ENCODE data around the gene SLC35G6. TPM values are rescaled to one million over a fixed set of nuclear protein-coding genes. Genes with fewer than 3 reads are reported as not detected.

Gene SLC35G6
- total and polyA plus RNA-seq, 2 of the 13 experiments (the other 11 are each of a cell fraction or from before 2014, with no cell fraction given), result 0.07 TPM; not detected in 1

GRCh38 chr17:7444682-7445618 lies 36.3 kb upstream of the SLC35G6 start, which contains the start of gene CHRNB1 (continued):
- TF ChIP-seq AHDC1 (CRISPR knock-in tag; IDR thresholded peaks at IDR 0.05; ENCODE audit: borderline replicate concordance), result no peak
- TF ChIP-seq ZSCAN25 (CRISPR knock-in tag; IDR thresholded peaks at IDR 0.05), result peak; percentile 25; the same call in 1 of the 2 replicates
- TF ChIP-seq HDAC6 (IDR thresholded peaks at IDR 0.05; ENCODE audit: low read depth, low read length), result no peak
- TF ChIP-seq IRF9 (CRISPR knock-in tag; IDR thresholded peaks at IDR 0.05; ENCODE audit: borderline replicate concordance), result peak; percentile 31; the same call in 1 of the 2 replicates
- peak; percentile 63 for TF ChIP-seq ZNF563 (CRISPR knock-in tag; IDR thresholded peaks at IDR 0.05)
- 0 out of 2 replicates have a peak, but pooled peaks have one; percentile 69 for TF ChIP-seq ZNF20 (CRISPR knock-in tag; IDR thresholded peaks at IDR 0.05)
- TF ChIP-seq RNF2 (conservative IDR thresholded peaks at IDR 0.05; ENCODE audit: low read depth), result no peak
- TF ChIP-seq E2F1 (CRISPR knock-in tag; IDR thresholded peaks at IDR 0.05), result no peak; the same call in 1 of the 2 replicates
- TF ChIP-seq HOXA7 (CRISPR knock-in tag; IDR thresholded peaks at IDR 0.05), result no peak
- no peak for TF ChIP-seq ZNF329 (CRISPR knock-in tag; IDR thresholded peaks at IDR 0.05; ENCODE audit: low read depth)
- no peak for TF ChIP-seq ATF7 (IDR thresholded peaks at IDR 0.05)
- TF ChIP-seq ATF7 (CRISPR knock-in tag; IDR thresholded peaks at IDR 0.05), result peak; percentile 60; the same call in 1 of the 2 replicates
- no peak for TF ChIP-seq HNF1B (CRISPR knock-in tag; IDR thresholded peaks at IDR 0.05)
- TF ChIP-seq ZBTB1 (CRISPR knock-in tag; IDR thresholded peaks at IDR 0.05; ENCODE audit: borderline replicate concordance), result no peak
- TF ChIP-seq ZNF616 (CRISPR knock-in tag; IDR thresholded peaks at IDR 0.05; ENCODE audit: low read depth), result no peak
- TF ChIP-seq ZNF710 (CRISPR knock-in tag; IDR thresholded peaks at IDR 0.05; ENCODE audit: borderline replicate concordance), result 0 out of 2 replicates have a peak, but pooled peaks have one; percentile 61

Data from HepG2 (cell line).